HFF-Myc (cell line): ENCODE results near the gene DAPK2.

Experiments
- DNase-seq: peaks from one replicate; pipeline ENCODE4 v3.0.0-alpha.2; 2011; ENCODE audit warnings: low read depth; ENCODE audit errors: extremely low read depth
- H3K4me3 ChIP-seq: replicated peaks from 2 replicates; pipeline ENCODE4 v1.5.1; 2011; ENCODE audit warnings: low read depth, mild to moderate bottlenecking, control low read depth, low read length
- CTCF ChIP-seq: IDR thresholded peaks from 2 replicates; pipeline ENCODE4 v1.5.1; 2012; ENCODE audit warnings: mild to moderate bottlenecking, low read depth, low read length, control low read depth; ENCODE audit errors: missing control alignments

The DAPK2 gene

GRCh38 chr15:63984331-63984730 is 62.0 kb downstream of the DAPK2 start:
- no peak for DNase-seq
- TF ChIP-seq CTCF, result no peak
- no peak overlapping the region for H3K4me3 ChIP-seq

- peak; percentile 7 for TF ChIP-seq CTCF
- no peak for DNase-seq
Observed at GRCh38 chr15:63983061-63983711, 63.1 kb downstream of the DAPK2 start.

GRCh38 chr15:63982381-63982854 is 63.9 kb downstream of the DAPK2 start:
- DNase-seq, result no peak
- TF ChIP-seq CTCF, result no peak
- H3K4me3 ChIP-seq, result no peak overlapping the region

More at GRCh38 chr15:63983061-63983711, 63.1 kb downstream of the DAPK2 start:
- no peak overlapping the region for H3K4me3 ChIP-seq

- no peak for DNase-seq
- no peak for TF ChIP-seq CTCF
- H3K4me3 ChIP-seq, result no peak overlapping the region
Observed at GRCh38 chr15:63981596-63982320, 64.5 kb downstream of the DAPK2 start.

GRCh38 chr15:63979262-63979793 is 67.0 kb downstream of the DAPK2 start:
- no peak for DNase-seq
- TF ChIP-seq CTCF, result no peak
- H3K4me3 ChIP-seq, result no peak overlapping the region

GRCh38 chr15:63978511-63979261 is 67.6 kb downstream of the DAPK2 start:
- H3K4me3 ChIP-seq, result no peak overlapping the region
- TF ChIP-seq CTCF, result no peak
- DNase-seq, result no peak
